Stimulated activated CD4-positive, alpha-beta T cell treated with anti-CD3 and anti-CD28 coated beads, Interleukin-15, amount 100 ng/mL, for 24 hours (primary cell): ENCODE results near the gene KCNN3.
A peak's percentile ranks its signal among the peaks of the same experiment; 100 is the strongest.

Experiments
- DNase-seq: peaks from one replicate; pipeline ENCODE4 v3.0.0-alpha.2; 2020

Gene KCNN3

DNA sequence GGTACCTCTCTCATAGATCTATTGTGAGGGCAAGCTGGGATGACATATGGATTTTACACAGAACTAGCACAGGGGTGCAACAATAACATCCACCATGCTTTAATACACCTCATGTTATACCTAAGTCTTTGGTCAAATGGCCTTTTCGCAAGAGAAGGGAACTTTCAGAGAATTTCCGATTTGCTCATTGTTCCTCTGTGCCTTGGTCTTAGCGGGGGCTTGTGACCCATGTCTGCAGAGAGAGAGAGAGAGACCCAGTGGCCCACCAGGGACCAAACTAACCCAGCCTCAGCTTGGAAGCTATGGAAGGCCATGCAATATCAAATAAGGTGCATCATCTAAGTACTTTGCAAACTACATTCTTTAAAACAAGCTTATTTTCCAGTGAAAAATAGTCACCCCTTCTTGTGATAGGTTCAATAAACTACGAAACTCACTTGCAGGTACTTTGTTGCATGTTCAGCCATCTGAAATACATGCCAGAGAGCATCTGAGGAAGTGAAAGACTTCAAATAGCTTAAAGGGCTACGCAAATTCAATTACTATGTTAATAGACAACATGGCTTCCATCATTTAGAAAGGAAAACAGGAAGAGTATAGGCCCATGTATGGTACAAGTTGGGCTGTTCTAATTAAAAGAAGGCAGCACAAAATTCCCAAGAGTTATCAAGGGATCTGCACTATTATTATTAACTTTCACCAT is 100.7 kb downstream of the KCNN3 start:
- no peak for DNase-seq

DNA sequence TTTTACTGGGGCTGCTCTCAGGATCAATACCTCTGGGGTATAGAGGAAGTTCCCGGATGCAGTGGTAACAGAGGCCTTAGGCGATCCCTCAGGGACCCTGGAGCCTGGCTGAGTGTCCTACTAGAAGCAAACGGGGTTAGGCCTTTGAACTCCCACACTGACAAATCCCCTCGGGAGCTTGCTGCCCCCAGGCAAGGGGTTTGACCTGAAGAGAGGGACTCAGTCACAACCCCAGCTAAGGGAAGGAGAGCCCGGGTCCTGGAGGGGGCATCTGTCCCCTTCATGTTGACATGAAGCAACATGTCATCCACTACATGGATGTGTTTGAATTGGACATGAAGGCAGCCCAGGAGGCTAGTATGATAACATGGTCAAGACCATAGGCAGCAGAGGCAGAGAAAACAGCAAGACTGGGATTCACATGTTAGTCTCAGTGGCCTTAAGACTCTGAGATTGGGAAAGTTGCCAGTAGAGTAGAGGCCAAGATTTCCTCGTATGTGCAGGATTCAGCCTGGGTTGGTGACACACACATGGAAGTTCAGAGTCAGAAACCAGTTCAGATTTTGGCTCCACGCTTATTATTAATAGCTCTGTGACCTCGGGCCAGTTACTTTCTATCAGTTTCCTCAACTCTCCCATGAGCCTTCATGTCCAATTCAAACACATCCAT is 101.5 kb downstream of the KCNN3 start:
- no peak for DNase-seq

DNA sequence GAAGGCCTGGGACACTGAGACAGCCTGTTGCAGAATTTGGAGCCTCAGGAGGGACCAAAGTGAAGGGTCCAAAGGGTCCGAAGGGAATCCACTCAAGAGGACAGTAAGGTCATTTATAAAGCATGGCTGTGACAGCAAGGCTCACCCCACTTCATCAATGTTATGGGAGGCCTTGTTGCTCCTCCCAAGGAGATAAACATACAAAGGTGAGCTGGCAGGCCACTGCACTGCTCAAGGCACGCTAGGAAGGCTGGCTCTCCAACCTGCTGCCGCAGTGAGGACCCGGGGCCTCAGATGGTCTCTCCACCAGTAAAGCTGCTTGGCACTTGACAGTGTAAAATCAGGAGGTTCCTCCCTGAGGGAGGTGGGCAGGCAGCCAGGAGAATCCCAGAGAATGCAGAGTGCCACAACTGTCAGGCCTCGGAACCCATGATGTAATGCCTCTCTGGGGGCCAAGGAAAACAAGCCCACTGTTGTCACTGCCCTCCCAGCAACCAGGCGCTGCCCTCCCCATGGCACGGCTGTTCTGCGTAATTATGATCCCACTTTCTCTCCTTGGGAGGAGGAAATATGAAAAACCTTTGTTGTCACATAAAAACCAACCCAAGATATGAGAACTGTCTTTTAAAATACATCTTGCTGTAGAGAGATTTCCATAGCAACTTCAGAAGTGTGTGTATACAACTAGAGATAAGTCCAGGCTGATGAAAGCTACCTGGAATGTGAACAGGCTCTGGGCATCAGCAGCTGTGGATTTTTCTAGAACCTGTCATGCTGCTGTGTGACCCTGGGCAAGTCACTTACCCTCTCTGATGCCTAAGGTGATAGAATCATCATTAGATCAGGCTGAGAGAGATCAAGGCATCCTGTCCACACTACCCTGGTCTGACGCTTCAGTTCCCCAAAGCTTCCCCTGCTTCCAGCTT is 102.5 kb downstream of the KCNN3 start:
- DNase-seq = no peak

DNA sequence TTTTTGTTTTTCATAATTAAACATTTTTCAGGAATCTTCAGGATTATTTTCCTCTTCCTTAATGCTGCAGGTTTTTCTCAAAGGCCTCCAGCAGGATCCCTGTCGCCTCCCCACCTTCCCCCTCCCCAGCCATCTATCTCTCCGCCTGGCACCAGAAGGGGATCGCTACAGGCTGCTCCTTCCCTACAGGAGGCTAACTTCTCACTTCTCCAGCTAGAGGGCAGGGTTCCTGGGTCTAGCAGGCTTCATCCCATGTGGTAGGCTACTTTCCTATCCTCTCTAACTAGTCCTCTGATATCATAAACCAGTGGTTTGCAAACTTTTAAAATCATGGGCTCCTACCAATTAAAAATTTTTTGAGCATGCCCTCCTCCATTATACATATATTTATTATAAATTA is 104.1 kb downstream of the KCNN3 start:
- no peak for DNase-seq

DNA sequence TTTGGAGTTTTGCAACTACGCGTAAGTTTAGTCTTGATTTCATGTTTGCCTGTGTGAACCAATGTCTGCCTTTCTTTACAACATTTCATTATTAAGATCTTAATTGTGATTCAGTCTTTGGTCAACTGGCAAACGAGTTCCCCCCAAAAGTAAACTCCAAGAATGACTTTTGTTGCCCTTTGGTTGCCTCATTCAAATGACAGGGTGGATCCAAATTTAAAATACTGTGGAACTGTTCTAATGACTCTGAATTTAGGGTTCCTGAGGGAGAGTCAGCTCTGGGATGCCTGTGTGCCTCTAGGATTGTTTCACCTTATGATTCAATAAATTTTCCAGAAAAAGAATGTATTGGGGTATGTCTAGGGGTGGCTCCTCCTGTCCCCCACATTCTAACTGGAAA is 105.3 kb downstream of the KCNN3 start:
- DNase-seq = no peak

DNA sequence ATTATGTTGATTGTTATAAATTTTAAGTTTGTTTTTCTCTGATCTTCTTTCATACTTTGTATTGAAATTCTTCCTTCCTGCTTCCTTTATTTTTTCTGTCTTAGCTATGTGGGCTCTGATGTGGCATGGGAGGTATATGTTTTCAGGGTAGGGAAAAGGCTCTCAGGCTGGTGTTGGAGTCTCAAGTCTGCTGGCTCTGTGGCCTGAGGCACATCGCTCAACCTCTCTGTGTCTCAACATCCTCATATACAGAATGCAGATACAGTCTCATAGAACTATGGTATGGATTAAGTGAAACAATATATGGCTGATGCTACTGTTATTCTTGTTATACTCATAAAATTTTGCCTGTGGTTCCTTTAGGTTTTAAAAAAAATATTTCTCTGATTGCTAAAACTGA is 105.9 kb downstream of the KCNN3 start:
- DNase-seq = no peak

DNA sequence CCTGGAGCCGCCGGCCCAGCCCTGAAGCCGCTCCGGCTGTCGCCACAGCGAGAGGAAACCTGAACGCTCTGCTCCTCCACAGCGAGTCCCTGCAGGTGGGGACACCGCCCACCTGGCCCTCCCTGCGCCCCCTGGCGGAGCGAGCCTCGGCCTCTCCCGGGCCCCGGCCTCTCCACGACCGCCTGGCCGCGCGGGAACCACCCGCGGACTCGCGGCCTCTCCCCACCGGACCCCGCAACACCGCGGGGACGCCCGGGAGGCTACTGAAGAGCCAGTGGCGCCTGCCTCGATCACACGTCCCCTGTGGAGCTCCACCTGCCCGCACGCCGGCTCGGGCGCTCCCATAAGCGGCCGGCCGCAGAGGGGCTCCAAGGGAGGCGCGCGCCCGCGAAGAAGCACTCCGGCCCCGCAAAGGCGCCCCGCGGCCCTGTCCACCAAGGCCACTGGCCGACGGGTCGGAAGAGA is 109.6 kb downstream of the KCNN3 start:
- DNase-seq = peak; percentile 89

DNA sequence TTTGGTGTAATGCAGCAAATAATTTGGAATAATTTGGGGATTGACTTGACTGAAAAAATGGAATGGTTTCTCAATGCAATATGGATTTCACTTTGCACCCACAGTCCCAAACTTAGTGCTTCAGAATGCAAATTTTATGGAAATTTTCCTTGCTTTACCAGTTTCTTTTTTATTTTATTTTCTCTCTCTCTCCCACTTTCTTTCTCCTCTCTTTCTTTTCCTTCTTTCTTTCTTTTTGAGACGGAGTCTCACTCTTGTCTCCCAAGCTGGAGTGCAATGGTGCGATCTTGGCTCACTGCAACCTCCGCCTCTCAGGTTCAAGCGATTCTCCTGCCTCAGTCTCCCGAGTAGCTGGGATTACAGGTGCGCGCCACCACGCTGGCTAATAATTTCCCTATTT is 110.3 kb downstream of the KCNN3 start:
- DNase-seq = no peak

DNA sequence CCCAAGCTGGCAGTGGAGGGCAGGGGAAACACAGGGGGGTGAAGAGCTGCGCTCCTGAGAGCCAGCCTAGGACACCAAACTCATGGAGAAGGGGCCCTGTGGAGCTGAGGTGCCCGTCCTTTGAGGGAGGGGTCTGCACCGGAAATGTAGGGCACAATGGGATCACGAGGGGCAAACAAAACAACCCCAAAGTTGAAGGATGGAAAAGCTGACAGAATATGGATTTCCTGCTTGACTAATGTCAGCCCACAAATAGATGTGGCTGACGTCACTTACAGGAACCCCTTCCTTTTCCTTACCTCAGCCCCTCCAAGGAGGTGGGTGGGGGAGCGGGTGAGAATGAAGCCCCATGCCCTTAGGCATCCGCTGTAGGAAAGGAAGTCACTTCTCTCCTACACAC is 110.9 kb downstream of the KCNN3 start:
- DNase-seq = peak; percentile 86

DNA sequence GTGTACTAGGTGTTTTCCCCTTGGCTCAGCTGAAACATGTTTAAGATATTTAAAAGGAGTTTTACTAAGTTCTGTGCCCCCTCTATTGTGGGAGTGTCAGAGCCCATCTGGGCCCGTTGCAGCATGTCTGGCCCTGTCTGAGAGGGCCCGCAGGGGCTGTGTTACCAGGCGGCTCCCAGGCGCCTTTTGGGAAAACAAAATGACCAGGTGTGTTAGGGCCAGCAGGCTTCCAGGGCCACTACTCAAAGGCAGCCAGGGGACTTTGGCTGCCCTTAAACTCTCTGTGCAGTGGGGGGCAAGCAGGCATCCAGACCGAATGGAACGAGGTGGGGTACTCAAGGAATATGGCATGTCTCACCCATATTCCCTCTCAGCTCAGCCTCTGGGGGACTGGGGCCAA is 111.7 kb downstream of the KCNN3 start:
- no peak for DNase-seq

DNA sequence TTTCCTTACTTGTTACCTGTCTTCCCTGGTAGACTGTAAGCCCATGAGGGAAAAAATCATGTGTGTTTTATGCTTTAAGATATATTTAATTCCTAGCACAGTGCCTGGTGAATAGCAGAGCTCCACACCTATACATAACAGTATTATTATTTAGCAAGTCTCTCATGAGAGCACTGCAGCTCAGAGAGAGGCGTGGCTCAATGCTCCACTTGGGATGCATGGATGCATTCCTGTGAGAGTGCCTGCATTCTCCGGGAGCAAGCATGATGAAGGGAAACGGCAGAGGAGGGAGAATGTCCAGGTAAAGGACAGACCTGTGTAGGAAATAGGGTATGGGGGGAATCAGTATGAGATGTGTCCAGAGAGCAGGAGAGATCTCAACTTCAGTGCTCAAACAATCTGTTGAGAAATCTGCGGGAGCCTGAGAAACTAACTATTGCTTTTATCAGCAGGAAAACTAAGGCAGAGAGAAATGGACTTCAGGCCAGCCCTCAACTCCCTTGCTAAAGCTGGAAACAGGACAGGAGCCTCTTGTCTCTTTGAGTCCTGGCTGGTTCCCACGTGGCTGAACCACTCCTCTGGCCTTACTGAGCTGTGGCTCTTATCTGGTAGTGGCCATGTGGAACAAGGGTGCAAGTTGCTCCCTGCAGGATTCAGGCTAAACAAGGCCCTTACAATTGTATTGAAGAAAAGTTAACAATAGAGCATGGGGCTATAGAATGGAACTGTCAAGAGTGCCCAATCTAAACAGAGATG is 113.1 kb downstream of the KCNN3 start:
- DNase-seq = no peak

DNA sequence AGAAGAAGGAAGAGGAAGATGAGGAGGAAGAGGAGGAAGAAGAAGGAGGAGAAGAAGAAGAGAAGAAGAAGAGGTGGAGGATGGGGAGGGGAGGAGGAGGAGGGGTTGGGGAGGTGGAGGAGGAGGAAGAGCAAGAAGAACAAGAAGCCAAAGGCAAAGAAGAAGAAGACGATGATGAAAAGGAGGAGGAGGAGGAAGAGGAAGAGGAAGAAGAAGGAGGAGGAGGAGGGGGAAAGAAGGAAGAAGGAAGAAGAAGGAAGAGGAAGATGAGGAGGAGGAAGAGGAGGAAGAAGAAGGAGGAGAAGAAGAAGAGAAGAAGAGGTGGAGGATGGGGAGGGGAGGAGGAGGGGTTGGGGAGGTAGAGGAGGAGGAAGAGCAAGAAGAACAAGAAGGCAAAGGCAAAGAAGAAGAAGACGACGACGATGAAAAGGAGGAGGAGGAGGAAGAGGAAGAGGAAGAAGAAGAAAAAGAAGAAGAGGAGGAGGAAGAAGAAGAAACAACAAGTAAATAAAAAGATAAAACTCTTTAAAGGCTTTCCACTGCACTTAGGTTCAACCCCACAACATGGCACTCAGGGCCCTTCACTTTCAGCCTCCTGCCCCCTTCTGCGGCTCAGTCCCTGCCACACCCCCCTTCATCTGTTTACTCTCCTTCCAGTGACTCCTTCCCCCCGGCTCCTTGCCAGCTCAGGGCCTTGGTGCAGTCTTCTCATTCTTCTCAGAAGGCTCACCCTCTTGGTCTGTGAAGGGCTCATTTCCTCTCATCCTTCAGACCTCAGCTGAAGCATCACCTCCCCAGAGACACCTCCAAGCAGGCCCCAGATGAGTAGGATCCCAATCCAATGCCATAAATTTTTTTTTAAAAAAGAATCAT is 114.0 kb downstream of the KCNN3 start:
- peak; percentile 52 for DNase-seq

DNA sequence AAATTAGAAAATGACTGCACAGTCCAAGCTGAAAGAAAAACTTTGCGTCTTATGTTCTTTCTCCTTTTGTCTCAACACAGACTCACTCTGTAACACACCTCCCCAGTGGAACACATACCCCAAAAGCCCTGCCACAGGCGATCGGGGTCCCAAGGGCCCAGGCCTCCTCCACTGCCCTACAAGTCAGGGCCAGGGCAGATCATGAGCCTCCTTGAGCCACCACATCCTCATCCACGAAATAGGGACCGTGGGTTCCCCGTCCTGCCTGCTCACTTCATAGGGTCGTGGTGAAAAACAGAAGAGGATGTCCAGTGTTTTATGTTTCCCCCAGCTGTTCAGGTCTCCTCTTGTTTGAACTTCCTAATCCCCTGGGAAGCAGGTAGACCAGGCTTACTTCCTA is 116.7 kb downstream of the KCNN3 start:
- DNase-seq = no peak

DNA sequence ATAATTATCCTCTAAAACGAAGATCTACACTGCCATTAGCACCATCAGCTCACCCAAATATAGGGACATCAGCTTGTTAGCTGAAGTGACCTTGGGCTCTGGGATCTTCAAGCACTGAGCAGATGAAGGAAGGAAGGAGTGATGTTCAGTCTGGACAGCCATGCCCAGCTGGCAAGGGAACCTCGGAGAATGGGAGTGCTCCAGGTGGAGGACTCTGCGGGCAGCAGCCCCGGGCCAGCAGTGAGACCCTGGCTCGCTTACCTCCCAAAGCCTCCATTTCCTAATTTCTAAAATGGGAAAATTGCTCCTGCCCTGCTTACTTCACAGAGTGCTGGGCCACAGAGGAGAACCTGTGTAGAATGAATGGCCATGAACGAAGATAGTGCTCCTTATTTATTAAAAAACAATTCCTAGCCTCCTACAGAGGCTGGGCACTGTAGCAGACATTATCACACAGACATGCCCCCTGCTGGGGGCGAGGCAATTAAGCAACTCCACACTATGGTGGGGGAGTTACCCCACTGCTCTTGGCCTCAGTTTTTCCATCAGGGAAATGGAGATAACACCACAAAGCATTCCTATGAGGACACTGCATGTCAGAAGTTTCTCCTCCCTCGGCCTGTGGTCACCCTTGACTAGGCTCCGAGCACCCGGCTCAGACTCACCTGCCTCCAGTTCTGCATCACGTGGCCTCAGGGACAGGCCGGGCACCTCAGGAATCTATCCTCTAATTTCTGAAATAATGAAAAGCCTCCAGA is 117.6 kb downstream of the KCNN3 start:
- no peak for DNase-seq

DNA sequence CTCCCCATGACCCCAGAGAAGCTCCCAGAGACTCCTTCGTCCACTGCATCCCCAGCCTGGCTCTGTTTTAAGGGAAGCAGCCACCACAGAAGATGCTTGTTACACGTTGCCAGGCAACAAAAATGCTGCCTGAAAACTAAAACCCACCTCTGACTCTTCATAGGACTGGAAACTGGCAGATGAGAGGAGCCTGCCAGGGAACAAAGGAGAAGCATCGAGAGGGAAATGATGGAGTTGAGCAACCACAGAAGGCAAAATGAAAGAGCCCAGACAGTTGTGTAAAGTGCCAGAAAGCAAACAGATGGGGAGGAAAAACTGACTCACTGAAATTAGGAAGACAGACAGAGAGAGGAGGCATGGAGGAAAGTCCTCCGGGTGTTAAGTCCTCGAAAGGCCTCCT is 118.4 kb downstream of the KCNN3 start:
- peak; percentile 48 for DNase-seq

DNA sequence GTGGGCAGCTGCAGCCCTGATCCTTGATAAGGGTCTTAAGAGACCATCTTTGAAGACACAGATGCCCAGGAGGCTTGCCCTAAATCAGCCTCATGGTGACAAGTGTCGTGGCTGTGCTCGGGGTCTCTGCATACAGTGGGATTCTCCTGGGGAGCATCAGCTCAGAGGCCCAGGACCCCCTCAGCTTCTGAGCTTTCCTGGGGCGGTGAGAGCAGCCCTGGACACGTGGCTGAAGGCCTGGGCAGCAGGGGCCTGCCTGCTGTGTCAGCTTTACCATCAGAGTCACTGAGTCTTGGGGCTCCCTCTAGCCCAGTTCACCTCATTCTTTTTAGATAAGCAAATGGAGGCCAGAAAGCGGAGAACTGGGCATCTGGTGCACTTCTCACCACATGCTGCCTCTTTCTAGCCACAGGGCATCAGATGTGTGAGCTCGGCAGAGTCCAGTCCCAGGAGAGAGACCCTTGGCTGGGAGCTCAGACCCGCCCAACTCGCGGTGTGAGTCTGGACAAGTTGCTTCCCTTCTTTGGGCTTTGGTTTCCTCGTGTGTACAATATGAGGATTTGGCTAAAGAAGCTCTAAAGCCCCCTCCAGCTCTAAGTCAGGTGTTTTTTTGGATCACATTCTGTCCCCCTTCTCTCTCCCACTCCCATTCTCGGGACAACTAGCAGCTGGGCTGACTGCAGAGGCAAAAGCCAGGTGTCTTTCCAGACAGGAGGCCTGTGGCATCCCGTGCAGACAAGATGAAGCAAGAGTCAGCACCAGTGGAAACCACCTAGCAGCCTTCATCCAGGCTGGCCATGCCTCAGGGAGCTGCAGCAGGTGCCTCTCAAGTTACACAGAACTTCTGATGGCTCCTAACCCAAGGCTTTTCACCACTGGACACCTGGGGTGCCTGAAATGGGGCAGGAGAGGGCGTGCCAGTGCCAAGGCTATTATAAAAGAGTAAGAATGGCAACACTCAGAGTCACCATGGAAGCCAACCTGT is 119.1 kb downstream of the KCNN3 start:
- no peak for DNase-seq

DNA sequence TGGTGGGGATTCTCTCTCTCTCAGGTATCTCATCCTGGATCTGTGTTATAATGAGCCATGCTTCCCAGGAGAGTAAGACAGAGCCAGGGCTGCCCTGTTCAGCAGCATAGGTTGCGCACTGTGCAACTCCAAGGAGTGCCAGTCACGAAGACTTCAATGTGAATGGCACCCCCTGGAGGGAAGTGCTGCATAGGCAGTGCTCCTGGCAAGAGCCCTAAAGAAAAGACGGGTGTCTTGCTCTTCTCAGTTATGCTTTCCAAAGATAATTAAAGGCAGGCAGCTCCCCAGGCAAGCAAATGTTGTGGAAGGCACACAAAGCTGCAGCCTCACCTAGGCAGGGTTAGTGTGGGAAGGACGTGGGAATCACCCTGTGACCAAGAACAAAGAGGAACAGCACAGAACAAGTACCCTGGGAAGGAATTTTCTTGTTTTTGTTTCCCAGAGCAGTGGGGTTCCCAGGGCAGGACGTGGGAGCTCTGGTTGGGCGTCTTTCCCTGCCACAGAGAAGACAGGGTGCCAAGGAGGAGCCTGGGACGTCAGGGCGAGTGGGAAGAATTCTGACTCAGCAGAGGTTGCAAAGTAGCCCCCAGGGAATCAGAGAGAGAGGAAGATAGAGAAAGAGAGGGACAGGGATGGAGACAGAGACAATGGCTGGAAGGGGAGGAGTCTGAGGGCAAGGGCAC is 120.9 kb downstream of the KCNN3 start:
- DNase-seq = peak; percentile 74

DNA sequence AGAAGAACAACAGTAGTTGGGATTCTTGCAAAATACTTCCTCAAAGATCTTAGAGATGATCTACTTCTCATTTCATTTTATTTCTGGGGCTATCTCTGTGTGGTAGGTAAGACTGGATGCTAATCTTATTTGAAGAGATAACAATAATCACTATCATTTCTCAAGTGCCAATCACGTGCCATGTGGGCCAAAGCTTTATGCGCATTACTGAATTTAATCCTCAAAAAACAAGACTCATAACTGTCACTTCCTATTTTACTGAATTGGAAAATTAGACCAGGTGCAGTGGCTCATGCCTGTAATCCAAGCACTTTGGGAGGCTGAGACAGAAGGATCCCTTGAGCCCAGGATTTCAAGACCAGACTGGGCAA is 121.7 kb downstream of the KCNN3 start:
- no peak for DNase-seq

DNA sequence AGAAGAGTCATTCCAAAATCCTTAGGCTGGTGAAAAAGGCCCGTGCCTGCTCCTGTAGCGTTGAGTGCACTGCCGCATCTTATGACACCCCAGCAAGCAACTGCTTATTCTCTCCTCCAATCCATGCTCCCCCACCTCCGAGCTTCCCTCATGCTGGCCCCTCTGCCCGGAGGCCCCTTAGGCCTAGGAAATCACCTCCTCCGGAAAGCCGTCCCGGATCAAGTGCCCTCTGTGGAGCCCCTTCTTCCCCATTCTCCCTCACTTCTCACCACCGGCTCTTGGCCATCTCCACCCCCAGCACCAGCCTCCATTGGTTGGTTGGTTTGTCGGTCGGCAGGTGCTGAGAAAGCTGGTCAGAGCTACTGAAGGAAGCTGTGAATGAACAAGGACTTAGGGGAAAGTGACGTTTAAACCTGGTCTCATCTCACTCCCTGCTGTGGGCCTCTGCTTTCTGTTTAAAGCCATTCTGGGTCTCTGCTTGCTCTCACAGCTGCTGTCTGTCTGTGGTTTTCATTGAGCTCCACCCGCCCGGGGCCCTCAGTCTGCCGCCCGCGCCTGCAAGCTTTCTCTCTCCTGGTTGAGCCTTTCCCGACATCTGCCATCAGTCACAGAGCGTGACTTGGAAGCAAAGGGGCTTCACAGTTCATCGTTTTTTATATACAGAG is 122.2 kb downstream of the KCNN3 start:
- peak; percentile 71 for DNase-seq
